ENCODE results near the gene HNF1A.

HNF1A gene

GRCh38 chr12:120959111-120959878, 19.0 kb upstream of the HNF1A start:
- DNase-seq = no peak

GRCh38 chr12:120960657-120961056, 17.7 kb upstream of the HNF1A start:
- DNase-seq = no peak

- DNase-seq = no peak
These were observed 16.5 kb upstream of the HNF1A start for GRCh38 chr12:120961604-120962531.

GRCh38 chr12:120962532-120963020, 15.8 kb upstream of the HNF1A start:
- no peak for DNase-seq

- no peak for DNase-seq
These were observed 14.0 kb upstream of the HNF1A start for GRCh38 chr12:120964298-120964697.

GRCh38 chr12:120965534-120966091, 12.7 kb upstream of the HNF1A start:
- no peak for DNase-seq

- no peak for DNase-seq
These were observed 8.0 kb upstream of the HNF1A start for GRCh38 chr12:120970310-120970709.

- DNase-seq = peak; percentile 67
These were observed 6.8 kb upstream of the HNF1A start for GRCh38 chr12:120971299-120972180.

GRCh38 chr12:120972870-120973543, 5.3 kb upstream of the HNF1A start:
- no peak for DNase-seq

GRCh38 chr12:120977531-120978295, 630 bp upstream of the HNF1A start:
- no peak for DNase-seq

- no peak for DNase-seq
These were observed 998 bp downstream of the HNF1A start for GRCh38 chr12:120979220-120979861.

- no peak for DNase-seq
These were observed 1.7 kb downstream of the HNF1A start for GRCh38 chr12:120979862-120980696.

GRCh38 chr12:120980800-120981368, 2.5 kb downstream of the HNF1A start:
- DNase-seq = no peak

- no peak for DNase-seq
These were observed 3.1 kb downstream of the HNF1A start for GRCh38 chr12:120981407-120981941.

GRCh38 chr12:120982659-120983058, 4.3 kb downstream of the HNF1A start:
- no peak for DNase-seq

- DNase-seq = no peak
These were observed 5.4 kb downstream of the HNF1A start for GRCh38 chr12:120983759-120984158.

- DNase-seq = no peak
These were observed 6.1 kb downstream of the HNF1A start for GRCh38 chr12:120984351-120984898.

- DNase-seq = no peak
These were observed 9.9 kb downstream of the HNF1A start for GRCh38 chr12:120988234-120988633.

GRCh38 chr12:120988658-120989057, 10.3 kb downstream of the HNF1A start:
- DNase-seq = no peak
